Gastrocnemius medialis (tissue), 4 donors: Measurements from ENCODE around the gene PRSS57.

Source experiments
- CTCF ChIP-seq, 5 experiments: fragments of 450-650 bp in 3 of 5; fragments of 200-600 bp in 2 of 5; sonication (generic) in 2 of 5; IDR thresholded peaks in 4 of 5; conservative IDR thresholded peaks in 1 of 5; 1 replicate in 4 of 5; 2 replicates in 1 of 5; pipeline ENCODE4 v1.5.1; 2016 to 2019; ENCODE audit warnings: antibody characterized with exemption in 5 of 5, mild to moderate bottlenecking in 3 of 5, moderate library complexity in 3 of 5
- POLR2A ChIP-seq, 2 donors: fragments of 450-650 bp; IDR thresholded peaks; one replicate each; pipeline ENCODE4 v1.6.1; 2017; ENCODE audit warnings: antibody characterized with exemption in 2 of 2, mild to moderate bottlenecking in 2 of 2, moderate library complexity in 2 of 2

GRCh38 chr19:657611-658010 lies 37.6 kb downstream of the PRSS57 start:
- TF ChIP-seq CTCF (IDR thresholded peaks at IDR 0.05 in 4 of 5, conservative IDR thresholded peaks at IDR 0.05 in 1 of 5) (no peak), POLR2A (IDR thresholded peaks at IDR 0.05) (no peak)
